Fibroblast of peridontal ligament (primary cell): ENCODE data around the gene CAND2.
"Not testable (repeated sequence)": the region's sequence is repeated elsewhere in the genome, so short reads cannot be mapped to it uniquely, and the experiment has no call there.

Source experiments
- DNase-seq: peaks from one replicate; pipeline ENCODE4 v3.0.0-alpha.2; 2010; ENCODE audit errors: extremely low read depth

CAND2 gene

DNA sequence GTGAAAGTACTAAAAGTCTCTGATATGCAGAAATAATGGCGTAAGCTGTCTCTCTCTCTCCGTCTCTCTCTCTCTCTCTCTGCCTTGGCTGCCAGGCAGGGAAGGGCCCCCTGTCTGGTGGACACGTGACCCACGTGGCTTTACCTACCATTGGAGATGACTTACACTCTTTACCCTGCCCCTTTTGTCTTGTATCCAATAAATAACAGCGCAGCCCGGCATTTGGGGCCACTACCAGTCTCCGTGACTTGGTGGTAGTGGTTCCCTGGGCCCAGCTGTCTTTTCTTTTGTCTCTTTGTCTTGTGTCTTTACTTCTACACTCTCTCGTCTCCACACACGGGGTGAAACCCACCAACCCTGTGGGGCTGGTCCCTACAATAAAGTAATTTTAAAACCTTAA is 25.2 kb upstream of the CAND2 start:
- no peak for DNase-seq

DNA sequence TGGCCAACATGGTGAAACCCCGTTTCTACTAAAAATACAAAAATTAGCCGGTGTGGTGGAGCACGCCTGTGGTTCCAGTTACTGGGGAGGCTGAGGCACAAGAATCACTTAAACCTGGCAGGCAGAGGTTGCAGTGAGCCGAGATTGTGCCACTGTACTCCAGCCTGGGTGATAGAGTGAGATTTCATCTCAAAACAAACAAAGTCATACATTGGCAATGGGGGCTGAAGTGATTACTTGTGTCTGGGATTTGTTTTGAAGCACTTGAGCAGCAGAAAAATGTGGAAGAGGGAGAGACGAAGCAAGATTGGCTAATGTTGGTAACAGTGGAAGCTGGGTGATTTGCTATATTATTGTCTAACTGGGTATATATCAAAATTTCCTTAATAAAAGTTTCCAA is 24.0 kb upstream of the CAND2 start:
- DNase-seq, result no peak

DNA sequence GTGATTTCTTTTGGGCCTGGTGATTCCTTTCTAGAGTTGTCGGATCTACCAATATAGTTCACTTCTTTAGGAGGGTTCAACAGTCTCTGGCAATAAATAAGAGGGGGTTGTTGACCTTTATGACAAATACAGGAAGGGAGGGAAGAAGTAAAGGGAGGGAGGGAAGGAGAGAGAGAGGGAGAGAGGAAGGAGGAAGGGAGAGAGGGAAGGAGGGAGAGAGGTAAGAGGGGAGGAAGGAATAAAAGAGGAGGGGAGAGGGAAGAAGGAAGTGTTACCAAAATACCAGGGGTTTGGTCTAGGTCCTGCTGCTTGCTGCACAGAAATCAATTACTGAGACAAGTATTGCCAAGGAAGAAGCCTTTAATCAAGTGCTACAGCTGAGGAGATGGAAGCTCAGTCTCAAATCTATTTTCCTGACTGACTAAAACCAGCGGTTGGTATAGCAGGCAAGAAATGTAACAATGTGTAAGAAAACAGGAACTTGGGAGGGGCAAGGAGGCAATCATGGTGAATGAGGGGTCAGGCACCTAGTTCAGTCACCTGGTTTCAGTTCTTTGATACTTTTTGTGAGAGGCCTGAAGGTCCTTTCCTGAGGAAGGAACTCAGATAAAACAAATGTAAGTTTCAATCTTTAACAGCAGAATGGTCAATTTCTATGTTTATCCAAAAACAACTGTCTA is 23.3 kb upstream of the CAND2 start:
- DNase-seq, result no peak

DNA sequence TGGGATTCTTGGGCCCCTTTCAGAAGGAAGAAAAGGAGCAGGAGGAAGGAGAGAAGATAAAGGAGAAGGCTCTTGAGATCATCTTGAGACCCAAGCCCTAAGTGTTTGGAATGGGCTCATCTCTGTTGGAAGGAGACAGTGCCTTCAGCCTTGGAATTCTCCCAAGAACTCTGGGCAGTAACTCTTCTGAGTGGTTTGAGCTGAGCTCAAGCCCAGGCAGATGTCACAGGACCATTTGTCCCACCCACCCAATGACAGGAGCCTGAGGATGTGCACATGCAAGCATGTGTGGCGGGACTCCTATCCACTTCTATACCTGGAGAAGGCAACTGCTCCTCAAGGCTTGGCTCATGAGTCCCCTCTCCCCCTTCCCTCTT is 22.8 kb upstream of the CAND2 start:
- DNase-seq, result no peak

DNA sequence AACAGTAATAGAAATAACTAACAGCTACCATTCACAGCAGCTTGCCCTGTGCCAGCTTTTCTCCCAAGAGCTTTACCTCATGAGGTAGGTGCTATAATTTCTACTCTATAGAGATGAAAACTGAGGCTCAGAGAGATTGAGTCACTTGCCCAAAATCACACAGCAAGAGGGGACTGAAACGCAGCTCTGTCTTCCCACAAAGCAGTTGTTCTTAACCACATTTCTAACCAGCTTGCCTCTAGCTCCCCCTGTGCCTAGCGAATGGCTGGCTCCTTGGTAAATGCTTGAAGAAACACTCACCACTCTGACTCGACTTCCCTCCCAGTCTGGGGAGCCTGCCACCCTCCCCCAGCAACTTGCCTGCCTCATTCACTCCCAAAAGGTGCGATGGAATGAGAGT is 21.9 kb upstream of the CAND2 start:
- no peak for DNase-seq

DNA sequence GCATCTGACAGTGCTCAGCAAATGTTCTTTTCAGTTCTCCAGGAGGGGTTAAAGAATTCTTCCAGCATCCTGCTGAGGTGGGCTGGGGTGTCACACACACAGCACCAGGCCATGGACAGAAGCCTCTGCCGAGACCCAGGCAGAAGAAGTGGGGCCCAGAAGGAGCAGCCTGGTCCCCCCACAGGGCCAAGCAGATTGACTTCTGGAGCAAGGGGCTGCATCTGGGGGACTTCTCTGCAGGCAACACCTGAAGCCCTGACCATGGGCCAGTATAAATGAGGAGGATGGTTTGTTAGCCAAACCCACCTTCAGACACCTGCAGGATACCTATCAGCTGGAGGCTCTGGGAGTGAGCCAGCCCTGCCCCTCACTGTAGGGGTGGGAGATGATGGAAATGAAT is 21.3 kb upstream of the CAND2 start:
- DNase-seq, result no peak

DNA sequence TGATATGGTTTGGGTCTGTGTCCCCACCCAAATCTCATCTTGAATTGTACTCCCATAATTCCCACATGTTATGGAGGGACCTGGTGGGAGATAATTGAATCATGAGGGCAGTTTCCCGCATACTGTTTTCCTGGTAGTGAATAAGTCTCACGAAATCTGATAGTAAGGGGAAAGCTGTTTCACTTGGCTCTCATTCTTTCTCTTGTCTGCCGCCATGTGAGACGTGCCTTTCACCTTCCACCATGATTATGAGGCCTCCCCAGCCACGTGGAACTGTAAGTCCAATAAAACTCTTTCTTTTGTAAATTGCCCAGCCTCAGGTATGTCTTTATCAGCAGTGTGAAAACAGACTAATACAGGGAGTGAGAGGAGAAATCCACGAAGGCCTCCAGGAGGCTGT is 20.5 kb upstream of the CAND2 start:
- DNase-seq, result not testable (repeated sequence)

DNA sequence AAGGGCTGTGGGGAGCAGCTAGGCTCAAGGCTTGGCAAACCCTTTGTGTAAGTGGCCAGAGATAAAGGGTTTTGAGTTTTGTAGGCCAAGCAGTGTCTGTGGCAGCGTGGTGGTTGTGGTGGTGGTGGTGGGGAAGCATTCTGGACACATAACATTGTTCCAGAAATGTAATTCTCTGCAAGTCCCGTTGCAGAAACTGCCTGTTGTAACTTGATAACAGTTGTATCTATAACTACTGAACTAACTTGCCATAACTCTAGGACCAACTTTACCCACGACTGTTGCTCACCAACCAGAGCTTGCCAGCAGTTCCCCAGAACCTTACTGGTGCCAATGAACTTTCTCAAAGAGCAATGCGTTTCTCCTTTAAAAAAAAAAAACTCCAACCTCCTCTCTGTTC is 19.3 kb upstream of the CAND2 start:
- no peak for DNase-seq

DNA sequence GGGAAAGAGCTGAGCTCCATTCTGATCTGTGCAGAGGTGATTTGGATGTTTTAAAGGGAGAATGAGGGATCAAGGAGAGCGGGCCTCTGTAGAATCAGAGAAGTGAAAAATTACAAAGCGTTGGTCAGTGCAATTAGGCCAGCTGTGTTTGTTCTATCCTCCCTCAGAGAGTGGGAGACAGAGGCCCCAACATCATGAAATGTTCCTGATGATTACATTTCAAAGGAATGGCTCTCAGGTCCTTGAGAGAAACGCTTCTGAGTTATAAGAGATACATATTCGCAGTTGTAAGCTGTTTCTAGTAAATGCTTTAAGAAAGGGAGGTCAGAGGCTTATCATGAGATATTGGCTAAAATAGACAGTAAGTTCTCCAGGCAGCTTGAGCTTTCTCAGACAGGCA is 15.7 kb upstream of the CAND2 start:
- no peak for DNase-seq

DNA sequence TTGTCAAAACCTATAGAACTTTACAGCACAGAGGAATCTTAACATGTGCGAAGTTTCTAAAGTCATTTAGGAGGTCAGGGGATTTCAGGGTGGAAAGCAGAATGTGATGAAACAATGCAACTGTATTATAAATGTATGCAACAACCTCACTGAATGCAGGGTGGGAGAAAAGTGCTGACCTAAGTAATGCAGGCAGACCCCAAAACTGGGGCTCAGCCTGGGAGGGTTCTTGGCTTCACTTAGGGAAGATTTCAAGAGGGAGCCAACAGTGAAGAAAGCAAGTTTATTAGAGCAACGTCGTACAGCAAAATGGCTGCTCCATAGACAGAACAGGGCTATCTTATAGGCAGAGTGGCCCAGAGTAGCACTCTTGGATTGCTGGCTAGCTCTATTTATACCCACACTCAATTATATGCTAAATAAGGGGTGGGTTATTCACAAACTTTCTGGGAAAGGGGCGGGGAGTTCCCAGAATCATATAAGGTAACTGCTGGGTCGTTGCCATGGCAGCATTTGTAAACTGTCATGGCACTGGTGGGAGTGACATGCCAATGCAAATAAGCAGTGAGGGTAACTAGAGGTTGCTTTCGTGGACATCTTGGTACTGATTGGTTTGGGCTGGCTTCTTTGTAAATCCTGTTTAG is 14.2 kb upstream of the CAND2 start:
- DNase-seq, result no peak

DNA sequence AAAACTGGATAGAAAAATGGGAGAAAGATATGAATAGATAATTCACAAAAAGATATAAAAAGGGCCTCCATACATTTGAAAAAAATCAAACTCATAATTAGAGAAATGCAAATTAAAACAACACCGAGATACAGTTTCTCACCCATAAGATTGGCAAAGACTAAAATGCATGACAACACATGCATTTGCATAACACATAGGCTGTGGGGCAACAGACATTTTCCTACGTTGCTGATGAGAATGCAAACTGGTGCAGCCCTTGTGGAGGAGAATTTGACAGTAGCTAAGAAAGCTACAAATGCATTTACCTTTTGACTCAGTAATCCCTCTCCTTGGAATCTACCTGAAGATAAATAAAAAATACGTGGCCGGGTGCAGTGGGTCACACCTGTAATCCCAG is 11.4 kb upstream of the CAND2 start:
- DNase-seq, result no peak

DNA sequence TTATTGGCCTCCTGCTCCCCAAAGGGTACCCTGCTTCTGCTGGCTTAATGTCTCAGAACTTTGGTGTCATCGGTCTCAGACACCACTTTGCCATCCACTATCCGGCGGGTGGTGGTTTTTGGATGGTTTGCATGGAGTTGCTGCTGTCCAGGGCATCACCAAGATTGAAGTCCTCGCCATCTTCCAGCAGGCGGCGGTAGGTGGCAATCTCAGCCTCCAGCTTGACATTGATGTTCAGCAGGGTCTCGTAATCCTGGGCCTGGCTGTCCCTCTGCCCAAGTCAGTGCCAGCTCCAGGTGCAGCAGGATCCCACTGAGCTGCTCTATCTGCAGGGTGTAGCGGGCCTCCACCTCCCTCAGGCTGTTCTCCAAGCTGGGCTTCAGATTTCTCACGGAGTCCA is 9.1 kb upstream of the CAND2 start:
- DNase-seq, result peak; percentile 46

DNA sequence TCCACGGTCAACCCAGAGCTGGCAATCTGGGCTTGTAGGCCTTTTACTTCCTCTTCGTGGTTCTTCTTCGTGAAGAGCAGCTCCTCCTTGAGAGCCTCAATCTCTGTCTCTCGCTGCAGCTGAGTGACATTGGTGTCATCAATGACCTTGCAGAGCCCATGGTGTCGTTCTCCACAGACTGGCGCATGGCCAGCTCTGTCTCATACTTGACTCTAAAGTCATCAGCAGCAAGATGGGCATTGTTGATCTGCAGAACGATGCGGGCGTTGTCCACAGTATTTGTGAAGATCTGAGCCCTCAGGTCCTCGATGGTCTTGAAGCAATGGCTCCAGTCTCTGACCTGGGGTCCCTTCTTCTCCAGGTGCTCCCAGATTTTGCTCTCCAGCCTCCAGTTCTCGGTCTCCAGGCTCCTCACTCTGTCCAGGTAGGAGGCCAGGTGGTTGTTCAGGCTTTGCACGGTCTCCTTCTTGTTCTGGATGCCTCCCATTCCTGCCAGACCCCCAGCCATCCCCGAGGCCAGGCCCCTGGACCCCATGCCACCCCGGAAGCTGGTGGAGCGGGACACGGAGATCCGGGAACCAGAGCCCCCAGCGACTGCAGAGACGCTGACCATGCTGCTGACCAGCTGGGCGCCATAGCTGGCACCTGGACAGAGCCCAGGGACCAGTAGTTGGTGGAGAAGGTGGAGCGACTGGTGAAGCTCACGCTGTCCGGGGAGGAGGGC is 8.4 kb upstream of the CAND2 start:
- DNase-seq, result not testable (repeated sequence)

DNA sequence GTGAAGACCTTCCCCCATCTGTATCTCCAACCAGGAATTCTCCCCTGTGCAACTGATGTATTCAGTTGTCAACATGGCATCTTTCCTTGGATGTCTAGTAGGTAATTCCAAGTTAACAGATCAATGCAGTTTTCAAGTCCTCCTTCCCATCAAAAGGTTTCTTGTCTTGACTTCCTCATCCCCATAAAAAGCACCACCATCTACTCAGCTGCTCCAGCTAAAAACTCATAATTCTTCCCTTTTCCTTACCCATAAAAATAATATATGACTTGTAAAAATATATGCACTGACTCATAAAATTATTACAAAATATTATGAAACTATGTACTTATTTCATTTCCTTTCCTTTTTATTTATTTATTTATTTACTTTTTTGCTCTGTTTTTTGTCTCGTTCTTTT is 5.0 kb upstream of the CAND2 start:
- no peak for DNase-seq

DNA sequence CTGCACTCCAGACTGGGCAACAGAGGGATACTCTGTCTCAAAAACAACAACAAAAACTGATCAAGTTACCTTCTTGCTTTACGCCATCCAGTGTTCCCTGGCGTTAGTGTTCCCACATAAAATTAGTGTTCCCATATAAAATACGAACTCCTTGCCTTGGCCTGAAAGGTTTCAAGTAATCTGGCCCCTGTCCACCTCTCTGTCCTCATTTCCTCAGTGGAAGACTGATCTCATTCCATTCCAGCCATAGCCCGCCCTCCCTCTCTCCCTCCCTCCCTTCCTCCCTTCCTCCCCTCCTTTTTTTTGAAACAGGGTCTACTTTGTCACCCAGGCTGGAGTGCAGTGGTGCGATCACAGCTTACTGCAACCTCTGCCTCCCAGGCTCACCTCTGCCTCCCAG is 2.8 kb upstream of the CAND2 start:
- no peak for DNase-seq

DNA sequence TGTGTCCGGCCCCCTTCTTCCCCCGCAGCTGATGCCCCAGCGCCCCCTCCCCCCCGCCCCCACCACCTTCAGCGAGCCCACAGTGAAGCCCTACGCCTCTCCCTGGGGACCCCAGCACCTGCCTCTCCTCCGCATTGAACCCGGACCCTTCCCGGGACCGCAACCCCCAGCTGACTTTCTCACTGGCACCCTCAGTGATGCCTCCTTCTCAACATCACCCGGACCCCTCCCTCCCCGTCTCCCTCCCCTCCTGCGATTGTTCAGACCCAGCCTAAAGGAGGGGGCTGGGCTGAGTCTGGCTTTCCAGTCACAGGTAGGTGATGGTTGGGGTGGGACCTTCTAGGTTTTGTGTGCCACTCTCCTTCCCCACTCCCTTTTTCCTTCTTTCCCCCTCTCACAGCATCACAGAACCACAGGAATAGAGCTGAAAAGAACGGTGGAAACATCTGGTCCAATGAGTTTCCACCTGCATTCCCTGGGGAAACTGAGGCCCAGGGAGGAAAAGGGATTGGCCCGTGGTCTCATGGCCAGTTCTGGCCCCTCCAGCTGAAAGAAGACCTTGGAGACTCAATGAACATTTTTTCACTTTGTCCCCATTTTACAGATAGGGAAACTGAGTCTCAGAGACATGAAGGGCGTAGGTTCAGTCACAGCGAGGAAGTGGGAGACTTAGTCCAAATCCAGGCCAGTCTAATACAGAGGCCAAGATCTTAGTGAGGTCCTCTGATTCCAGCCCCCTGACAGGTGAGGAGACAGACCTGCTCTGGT is 828 bp downstream of the CAND2 start:
- no peak for DNase-seq

DNA sequence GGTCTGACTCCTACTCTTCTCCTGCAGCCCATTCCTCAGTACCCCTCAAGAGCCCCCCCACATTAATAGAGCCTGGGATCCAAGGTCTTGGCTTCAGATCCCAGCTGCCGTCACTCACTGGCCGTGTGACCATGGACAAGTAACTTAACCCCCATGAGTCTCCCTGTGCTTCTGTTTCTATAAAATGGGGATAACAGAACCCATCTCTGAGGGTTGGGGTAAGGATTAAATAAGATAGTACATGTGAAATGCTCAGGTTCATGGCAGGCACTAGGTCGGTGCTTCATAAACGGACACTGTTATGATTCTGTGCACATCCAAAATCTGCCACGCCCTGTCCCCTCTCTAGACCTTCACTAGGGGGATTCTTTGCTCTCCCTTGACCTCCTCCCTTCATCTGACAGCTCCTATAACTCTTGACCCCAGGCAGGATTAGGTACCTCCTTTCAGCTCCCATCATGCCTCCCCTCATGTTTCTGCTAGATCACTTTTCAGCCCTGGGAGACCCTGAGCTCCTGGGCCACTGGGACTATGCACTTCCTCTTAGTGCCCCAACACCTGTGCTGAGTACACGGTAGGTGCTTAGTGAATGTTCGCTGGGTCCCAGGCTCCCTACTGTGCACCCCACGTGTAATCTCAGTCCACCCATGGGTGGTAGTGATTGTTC is 1.5 kb downstream of the CAND2 start:
- DNase-seq, result no peak

DNA sequence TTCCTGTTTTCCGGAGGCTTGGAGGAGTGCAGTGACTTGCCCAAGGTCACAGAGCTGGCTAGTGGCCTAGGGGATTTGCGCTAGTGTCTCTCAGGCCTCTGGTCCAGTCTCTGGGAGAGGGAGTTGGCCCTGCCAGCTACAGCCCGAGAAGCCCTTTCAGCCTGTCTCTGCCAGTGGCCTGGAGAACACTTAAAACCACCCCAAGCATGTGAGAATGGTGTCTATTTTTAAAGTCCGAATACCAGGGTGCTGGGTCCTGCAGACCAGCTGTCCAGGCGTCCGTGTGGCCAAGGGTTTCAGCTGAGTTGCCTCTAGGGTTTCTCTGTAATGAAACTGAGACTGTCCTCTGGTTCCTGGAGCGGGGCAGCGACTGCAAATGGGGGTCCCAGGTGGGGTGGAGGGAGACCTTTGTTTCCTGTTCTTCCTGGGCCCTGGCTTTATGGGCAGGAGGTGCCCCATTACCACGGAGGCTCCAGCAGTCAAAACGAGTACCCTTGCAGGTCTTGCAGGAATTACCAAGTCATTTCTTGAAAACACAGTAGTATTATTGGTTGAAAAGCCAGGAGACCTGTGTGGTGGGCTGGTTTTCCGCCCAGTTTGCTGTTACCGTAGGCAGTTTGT is 2.2 kb downstream of the CAND2 start:
- DNase-seq, result no peak

DNA sequence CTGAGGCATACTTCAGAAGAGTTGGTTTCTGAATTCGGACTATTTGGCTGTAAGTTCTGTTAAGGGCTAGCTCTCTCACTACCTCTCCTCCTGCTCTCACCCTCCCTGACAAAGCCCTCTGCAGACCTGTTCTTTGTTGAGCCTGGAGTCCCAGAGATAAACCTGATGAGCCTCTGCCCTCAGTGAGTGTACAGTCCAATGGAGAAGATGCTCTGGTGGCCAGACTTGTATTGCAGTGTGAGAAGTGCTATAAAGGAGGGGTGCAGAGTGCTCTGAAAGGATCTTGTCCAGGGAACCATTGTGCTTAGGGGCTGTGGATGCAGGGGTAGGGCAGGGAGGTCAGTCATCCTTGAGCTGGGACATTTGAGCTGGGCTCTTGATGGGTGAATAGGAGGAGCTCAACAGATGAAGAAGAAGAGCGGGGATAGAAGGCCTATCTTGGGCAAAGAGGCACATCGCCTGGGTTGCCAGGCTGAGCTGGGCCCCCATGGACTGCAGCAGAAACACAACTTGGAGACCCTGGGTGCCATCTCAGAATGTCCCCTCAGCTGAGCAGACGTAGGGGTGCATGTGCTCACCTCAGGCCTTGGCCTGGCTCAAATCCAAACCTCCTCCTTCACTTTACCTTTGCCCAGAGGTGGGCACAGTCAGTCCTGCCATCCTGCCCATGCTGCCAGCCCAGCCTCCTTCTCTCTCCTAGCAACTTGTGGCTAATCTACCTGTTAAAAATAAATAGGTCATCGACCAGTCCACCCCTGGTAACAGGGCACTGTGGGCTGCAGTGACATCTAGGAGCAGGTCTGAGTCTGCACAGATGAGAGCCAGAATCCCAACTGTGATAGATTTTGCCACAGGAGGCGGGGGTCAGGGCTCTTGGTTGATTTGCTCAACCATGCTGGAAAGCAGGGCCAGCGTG is 3.3 kb downstream of the CAND2 start:
- DNase-seq, result no peak

DNA sequence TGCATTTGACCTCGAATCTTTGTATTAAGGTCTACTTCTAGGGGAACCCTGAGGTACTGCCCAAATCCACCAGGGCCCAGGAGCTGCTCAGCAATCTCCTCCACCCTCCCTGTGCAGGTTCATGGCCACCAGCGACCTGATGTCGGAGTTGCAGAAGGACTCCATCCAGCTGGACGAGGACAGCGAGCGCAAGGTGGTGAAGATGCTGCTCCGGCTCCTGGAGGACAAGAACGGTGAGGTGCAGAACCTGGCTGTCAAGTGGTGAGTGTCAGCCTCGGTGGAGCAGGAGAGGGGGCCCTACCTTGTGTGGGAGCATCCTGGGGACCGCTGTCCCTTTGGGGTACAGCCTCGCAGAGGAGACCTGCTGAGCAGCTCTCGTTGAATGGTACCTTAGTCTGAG is 6.9 kb downstream of the CAND2 start:
- no peak for DNase-seq

DNA sequence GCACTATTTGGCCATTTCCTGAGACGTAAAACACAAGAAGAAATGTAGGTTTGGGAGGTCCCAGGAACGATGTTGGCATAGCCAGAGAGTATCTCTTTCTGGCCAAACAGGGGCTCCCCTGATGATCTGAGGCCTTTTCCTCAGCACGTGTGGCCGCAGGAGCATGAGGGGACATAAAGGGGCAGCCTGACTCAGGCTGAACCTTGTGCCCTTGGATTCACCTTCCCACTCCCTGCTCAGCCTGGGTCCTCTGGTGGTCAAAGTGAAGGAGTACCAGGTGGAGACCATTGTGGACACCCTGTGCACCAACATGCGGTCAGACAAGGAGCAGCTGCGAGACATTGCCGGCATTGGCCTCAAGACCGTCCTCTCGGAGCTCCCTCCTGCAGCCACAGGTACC is 10.6 kb downstream of the CAND2 start:
- DNase-seq, result no peak
